SK-N-MC (cell line): ENCODE results near the gene CEP78.

Experiments
- EZH2 ChIP-seq: fragments of 200-600 bp; sonication (generic); IDR thresholded peaks from one replicate; pipeline ENCODE4 v1.6.1; 2017; ENCODE audit warnings: antibody characterized with exemption
- FOXP2 ChIP-seq: optimal IDR thresholded peaks from 2 replicates; pipeline ENCODE3; 2011; ENCODE audit warnings: mild to moderate bottlenecking, moderate library complexity; ENCODE audit not compliant: insufficient read depth; ENCODE audit errors: extremely low read length, control extremely low read depth
- POLR2AphosphoS5 ChIP-seq: IDR thresholded peaks from 2 replicates; pipeline ENCODE4 v1.6.1; 2012; ENCODE audit warnings: mild to moderate bottlenecking, low read depth, low read length, borderline replicate concordance

DNA sequence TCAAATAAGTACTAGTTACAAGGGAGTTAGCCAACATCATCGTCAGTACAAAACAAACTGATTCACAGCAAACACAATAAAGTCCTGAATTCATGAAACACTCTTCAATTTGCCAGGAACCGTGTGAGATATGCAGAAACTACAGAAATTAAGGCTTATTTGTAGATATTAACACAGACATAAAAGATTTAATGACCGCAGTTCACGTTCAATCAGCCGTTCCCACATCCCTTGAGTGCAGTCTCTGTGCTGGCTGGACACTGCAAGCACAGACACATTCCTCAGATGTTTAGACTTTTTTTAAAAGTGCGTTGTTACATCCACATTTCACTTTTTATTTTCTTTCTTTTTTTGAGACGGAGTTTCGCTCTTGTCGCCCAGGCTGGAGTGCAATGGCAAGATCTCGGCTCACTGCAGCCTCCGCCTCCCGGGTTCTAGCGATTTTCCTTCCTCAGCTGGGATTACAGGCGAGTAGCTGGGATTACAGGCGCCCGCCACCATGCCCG lies 566 bp upstream of the CEP78 start:
- TF ChIP-seq EZH2 (no peak), POLR2AphosphoS5 (no peak), FOXP2 (no peak)
